HepG2 (cell line): ENCODE data around the gene TRIM27. TPM values are rescaled to one million over a fixed set of nuclear protein-coding genes. Genes with fewer than 3 reads are reported as not detected.

ENCODE experiments used
- CBFB ChIP-seq: sonication (generic); formaldehyde crosslinking; IDR thresholded peaks from 2 replicates; pipeline ENCODE4 v1.4.0; 2020; ENCODE audit warnings: missing genetic modification reagents
- CERS6 ChIP-seq: sonication (generic); formaldehyde crosslinking; IDR thresholded peaks from 2 replicates; pipeline ENCODE4 v1.5.0; 2020; ENCODE audit warnings: missing genetic modification reagents
- HDAC2 ChIP-seq: sonication (generic); formaldehyde crosslinking; IDR thresholded peaks from 2 replicates; pipeline ENCODE4 v1.4.0; 2020; ENCODE audit warnings: missing genetic modification reagents
- HIC2 ChIP-seq: sonication (generic); formaldehyde crosslinking; IDR thresholded peaks from 2 replicates; pipeline ENCODE4 v1.9.0; 2022; ENCODE audit warnings: low read depth, missing genetic modification reagents
- MTERF4 ChIP-seq: sonication (generic); formaldehyde crosslinking; IDR thresholded peaks from 2 replicates; pipeline ENCODE4 v1.8.0; 2023; ENCODE audit warnings: mild to moderate bottlenecking, missing genetic modification reagents
- MXD1 ChIP-seq: sonication (generic); formaldehyde crosslinking; IDR thresholded peaks from 2 replicates; pipeline ENCODE4 v1.4.0; 2020; ENCODE audit warnings: mild to moderate bottlenecking, missing genetic modification reagents
- PHF8 ChIP-seq: sonication (generic); formaldehyde crosslinking; IDR thresholded peaks from 2 replicates; pipeline ENCODE4 v1.5.0; 2020; ENCODE audit warnings: missing genetic modification reagents
- PRDM4 ChIP-seq: sonication (generic); formaldehyde crosslinking; IDR thresholded peaks from 2 replicates; pipeline ENCODE4 v1.9.0; 2021; ENCODE audit warnings: missing genetic modification reagents, borderline replicate concordance
- RFX3 ChIP-seq: IDR thresholded peaks from 2 replicates; pipeline ENCODE4 v1.6.1; 2016; ENCODE audit warnings: missing biosample characterization, missing genetic modification reagents
- SIN3B ChIP-seq: fragments of 150-350 bp; IDR thresholded peaks from 2 replicates; pipeline ENCODE4 v1.6.1; 2014; ENCODE audit warnings: low read length
- TAF1 ChIP-seq: sonication (generic); formaldehyde crosslinking; IDR thresholded peaks from 2 replicates; pipeline ENCODE4 v1.4.0; 2020; ENCODE audit warnings: missing genetic modification reagents
- ZBTB14 ChIP-seq: sonication (generic); formaldehyde crosslinking; IDR thresholded peaks from 2 replicates; pipeline ENCODE4 v1.4.0; 2020; ENCODE audit warnings: missing genetic modification reagents
- ZC3H4 ChIP-seq: sonication (generic); formaldehyde crosslinking; IDR thresholded peaks from 2 replicates; pipeline ENCODE4 v1.4.0; 2020; ENCODE audit warnings: missing genetic modification reagents, borderline replicate concordance
- ZKSCAN1 ChIP-seq: fragments of 150-350 bp; IDR thresholded peaks from 2 replicates; pipeline ENCODE4 v1.6.1; 2014; ENCODE audit warnings: low read length
- ZNF20 ChIP-seq: sonication (generic); formaldehyde crosslinking; IDR thresholded peaks from 2 replicates; pipeline ENCODE4 v1.4.0; 2020; ENCODE audit warnings: mild to moderate bottlenecking, moderate library complexity, missing genetic modification reagents
- ZNF24 ChIP-seq: fragments of 450-650 bp; IDR thresholded peaks from 2 replicates; pipeline ENCODE4 v1.6.1; 2017; ENCODE audit warnings: antibody characterized with exemption, mild to moderate bottlenecking
- ZNF260 ChIP-seq: sonication (generic); formaldehyde crosslinking; IDR thresholded peaks from 2 replicates; pipeline ENCODE4 v1.4.0; 2020; ENCODE audit warnings: missing genetic modification reagents, low read depth, mild to moderate bottlenecking, borderline replicate concordance
- ZNF343 ChIP-seq: sonication (generic); formaldehyde crosslinking; IDR thresholded peaks from 2 replicates; pipeline ENCODE4 v1.4.0; 2020; ENCODE audit warnings: mild to moderate bottlenecking, missing genetic modification reagents
- ZNF569 ChIP-seq: sonication (generic); formaldehyde crosslinking; IDR thresholded peaks from 2 replicates; pipeline ENCODE4 v1.5.0; 2020; ENCODE audit warnings: mild to moderate bottlenecking, missing genetic modification reagents, moderate library complexity, borderline replicate concordance
- ZNF746 ChIP-seq: sonication (generic); formaldehyde crosslinking; IDR thresholded peaks from 2 replicates; pipeline ENCODE4 v1.8.0; 2022; ENCODE audit warnings: mild to moderate bottlenecking, missing genetic modification reagents
- ZNF766 ChIP-seq: sonication (generic); formaldehyde crosslinking; IDR thresholded peaks from 2 replicates; pipeline ENCODE4 v1.5.0; 2020; ENCODE audit warnings: missing genetic modification reagents, borderline replicate concordance
- polyA plus RNA-seq, 8 experiments: library from polyadenylated mRNA; depleted of rRNA in 3 of 8; stranded (reverse) in 7 of 8; unstranded in 1 of 8; fragments of >200 nt; fragmentation: Illumina TruSeq in 4 of 8; extraction: Trizol in 4 of 8; gene quantifications; 2 replicates each; pipeline versions ENCODE4 v1.2.1 to v1.2.3, GENCODE V29; 2011 to 2016; ENCODE audit warnings: low read depth in 4 of 8, missing spikeins in 1 of 8, mixed read lengths in 1 of 8; ENCODE audit not compliant: insufficient read depth in 1 of 8
- total RNA-seq, 5 experiments: library from RNA; depleted of rRNA; stranded (reverse); fragments of >200 nt; fragmentation: Illumina TruSeq; extraction: Trizol; gene quantifications; 2 replicates each; pipeline ENCODE4 v1.2.3, GENCODE V29; 2016; ENCODE audit warnings: low read depth in 1 of 5

Gene TRIM27
- total and polyA plus RNA-seq, 2 of the 13 experiments (the other 11 are each of a cell fraction or from before 2014, with no cell fraction given) = 88.6 to 112 TPM

- TF ChIP-seq PHF8 (CRISPR knock-in tag) (peak; percentile 45), MTERF4 (CRISPR knock-in tag) (peak; percentile 93; the same call in 1 of the 2 replicates), ZNF569 (CRISPR knock-in tag) (no peak), ZNF20 (peak; percentile 80; the same call in 1 of the 2 replicates), MXD1 (peak; percentile 57; the same call in 1 of the 2 replicates), PRDM4 (CRISPR knock-in tag) (no peak), SIN3B (no peak), ZBTB14 (CRISPR knock-in tag) (no peak), CERS6 (peak; percentile 74; the same call in 1 of the 2 replicates), HIC2 (peak; percentile 15; the same call in 1 of the 2 replicates), ZNF24 (peak; percentile 98), HDAC2 (CRISPR knock-in tag) (peak; percentile 78), TAF1 (CRISPR knock-in tag) (no peak), ZNF260 (CRISPR knock-in tag) (no peak), ZNF766 (peak; percentile 96; the same call in 1 of the 2 replicates), ZC3H4 (no peak), CBFB (no peak), RFX3 (CRISPR knock-in tag) (no peak), ZKSCAN1 (peak; percentile 40; the same call in 1 of the 2 replicates), ZNF746 (CRISPR knock-in tag) (peak; percentile 73), ZNF343 (CRISPR knock-in tag) (no peak)
These were observed 60.0 kb downstream of the TRIM27 start (continued) for GRCh38 chr6:28863604-28864325.
